Skeletal muscle satellite cell (primary cell): ENCODE results near the gene AP4B1. TPM values are rescaled to one million over a fixed set of nuclear protein-coding genes. Genes with fewer than 3 reads are reported as not detected.
"Not testable (repeated sequence)": the region's sequence is repeated elsewhere in the genome, so short reads cannot be mapped to it uniquely, and the experiment has no call there.

Experiments
- H3K27me3 ChIP-seq: 2 replicates; pipeline ENCODE4 v1.7.0; 2013; ENCODE audit warnings: low read length; ENCODE audit not compliant: control insufficient read depth, insufficient read depth
- H3K36me3 ChIP-seq: 2 replicates; pipeline ENCODE4 v1.7.0; 2013; ENCODE audit warnings: mild to moderate bottlenecking, control low read depth, low read length; ENCODE audit not compliant: insufficient read depth
- H3K4me1 ChIP-seq: 2 replicates; pipeline ENCODE4 v1.7.0; 2013; ENCODE audit warnings: low read length; ENCODE audit not compliant: control insufficient read depth, insufficient read depth
- H3K4me2 ChIP-seq: 2 replicates; pipeline ENCODE4 v1.7.0; 2013; ENCODE audit warnings: mild to moderate bottlenecking, low read length
- H3K4me3 ChIP-seq: 2 replicates; pipeline ENCODE4 v1.7.0; 2013; ENCODE audit warnings: low read length
- H3K9ac ChIP-seq: 2 replicates; pipeline ENCODE4 v1.7.0; 2013; ENCODE audit warnings: mild to moderate bottlenecking, low read depth, low read length, moderate library complexity
- H3K9me3 ChIP-seq: replicated peaks from 2 replicates; pipeline ENCODE4 v1.7.0; 2013; ENCODE audit warnings: mild to moderate bottlenecking, control low read depth, low read length
- total RNA-seq: library from RNA; depleted of rRNA; stranded (reverse); fragments of >200 nt; gene quantifications from 2 replicates; pipeline ENCODE4 v1.2.3, GENCODE V29; 2012; rRNA removed

Gene AP4B1
- total RNA-seq: 17.7 and 19.7 TPM in 2 replicates

DNA sequence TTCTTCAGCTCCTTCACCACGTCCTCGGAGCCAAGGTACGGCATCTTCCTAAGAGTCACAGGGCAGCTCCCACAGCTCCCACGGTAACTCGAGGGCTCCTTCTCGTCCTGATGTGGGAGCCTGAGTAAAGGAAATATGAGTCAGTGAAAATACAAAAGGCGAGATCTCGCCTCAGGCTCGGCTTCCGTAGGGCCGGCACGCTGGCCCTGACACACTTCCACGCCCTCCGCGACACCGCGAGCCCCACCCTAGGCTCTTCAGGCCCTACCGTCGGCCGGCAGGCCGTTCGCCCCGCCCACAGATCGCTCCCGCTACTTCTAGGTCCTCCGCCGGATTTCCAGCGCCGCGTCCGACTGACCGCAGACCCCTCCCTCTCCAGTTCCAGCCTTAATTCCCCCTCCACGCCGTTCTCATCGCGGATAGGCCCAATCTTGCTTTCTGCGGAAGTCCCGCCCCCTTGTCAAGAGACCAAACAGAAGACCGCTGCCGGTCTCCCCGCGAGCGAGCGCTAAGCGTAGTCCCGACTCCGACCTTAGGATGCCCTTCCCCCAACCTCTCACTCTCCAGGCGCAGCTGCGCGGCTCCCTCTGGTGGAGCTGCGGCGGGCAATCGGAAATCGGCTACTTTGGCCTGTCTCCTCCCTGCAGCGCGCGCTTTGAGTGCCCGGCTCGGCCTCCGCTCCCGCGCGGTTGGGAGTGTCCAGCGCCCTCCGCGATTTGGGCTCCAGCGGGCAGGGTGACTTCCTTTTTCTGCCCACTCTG is at the start of gene AP4B1, which contains the start of gene DCLRE1B:
Gene AP4B1, minus strand, starts transcription at position 126 of the 761 bp plus-strand sequence. Its CDS starts 82 bp downstream, at position 44.
Gene DCLRE1B, plus strand, starts transcription at position 653 of the 761 bp plus-strand sequence. CDS start 261 bp downstream, outside the sequence.
- Histone ChIP-seq H3K4me3 (peak within 1 kb of the TSS; percentile 80), H3K27me3 (no peaks in the 10 kb centered on the region), H3K9ac (peak within 1 kb of the TSS; percentile 94), H3K4me2 (peak within 1 kb of the TSS; percentile 89), H3K4me1 (peaks cover 10% of the 10 kb centered on the region), H3K9me3 (no peaks in the 10 kb centered on the region), H3K36me3 (peaks cover 13% of the 10 kb centered on the region)

- peaks cover 15% of the 10 kb centered on the region for H3K4me1 ChIP-seq
- H3K27me3 ChIP-seq: no peaks in the 10 kb centered on the region
- H3K4me2 ChIP-seq: no peak overlapping the region
- peaks cover 22% of the 10 kb centered on the region for H3K36me3 ChIP-seq
- H3K9me3 ChIP-seq: no peaks in the 10 kb centered on the region
- H3K9ac ChIP-seq: no peak overlapping the region
- no peak overlapping the region for H3K4me3 ChIP-seq
Measured at GRCh38 chr1:113951719-113952118, 47.1 kb upstream of the AP4B1 start.

- H3K36me3 ChIP-seq: peaks cover 17% of the 10 kb centered on the region
- H3K4me1 ChIP-seq: peaks cover 15% of the 10 kb centered on the region
- no peak overlapping the region for H3K4me2 ChIP-seq
- H3K27me3 ChIP-seq: no peaks in the 10 kb centered on the region
- no peaks in the 10 kb centered on the region for H3K9me3 ChIP-seq
- H3K4me3 ChIP-seq: no peak overlapping the region
- H3K9ac ChIP-seq: no peak overlapping the region
Measured at GRCh38 chr1:113950908-113951307, 46.3 kb upstream of the AP4B1 start.

GRCh38 chr1:113949007-113949406 is 44.4 kb upstream of the AP4B1 start:
- Histone ChIP-seq H3K9me3 (no peaks in the 10 kb centered on the region), H3K4me1 (peaks cover 15% of the 10 kb centered on the region), H3K9ac (no peak overlapping the region), H3K4me3 (no peak overlapping the region), H3K4me2 (no peak overlapping the region), H3K36me3 (peaks cover 9% of the 10 kb centered on the region), H3K27me3 (no peaks in the 10 kb centered on the region)

DNA sequence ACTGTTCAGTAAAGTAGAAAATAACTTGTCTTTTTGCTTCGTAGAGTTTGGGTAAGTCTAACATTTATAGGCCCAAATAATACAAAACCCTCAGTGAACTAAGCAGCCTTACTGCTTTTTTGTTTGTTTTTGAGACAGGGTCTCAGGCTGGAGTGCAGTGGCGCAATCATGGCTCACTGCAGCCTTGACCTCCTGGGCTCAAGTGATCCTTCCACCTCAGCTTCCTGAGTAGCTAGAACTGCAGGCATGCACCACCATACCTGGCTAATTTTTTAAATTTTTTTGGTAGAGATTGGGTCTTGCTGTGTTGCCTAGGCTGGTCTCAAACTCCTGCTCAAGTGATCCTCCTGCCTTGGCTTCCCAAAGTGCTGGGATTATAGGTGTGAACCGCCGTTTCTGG is 43.6 kb upstream of the AP4B1 start:
- H3K27me3 ChIP-seq, H3K9ac ChIP-seq, H3K4me3 ChIP-seq, H3K4me2 ChIP-seq, H3K9me3 ChIP-seq: not testable (repeated sequence)
- Histone ChIP-seq H3K36me3 (peaks cover 13% of the 10 kb centered on the region), H3K4me1 (peaks cover 15% of the 10 kb centered on the region)

GRCh38 chr1:113947388-113948107 is 42.9 kb upstream of the AP4B1 start:
- Histone ChIP-seq H3K36me3 (peaks cover 18% of the 10 kb centered on the region), H3K9ac (no peak overlapping the region), H3K9me3 (no peaks in the 10 kb centered on the region), H3K27me3 (no peaks in the 10 kb centered on the region), H3K4me3 (no peak overlapping the region), H3K4me1 (peaks cover 15% of the 10 kb centered on the region), H3K4me2 (no peak overlapping the region)

- Histone ChIP-seq H3K4me1 (peaks cover 15% of the 10 kb centered on the region), H3K4me3 (no peak overlapping the region), H3K9me3 (no peaks in the 10 kb centered on the region), H3K27me3 (no peaks in the 10 kb centered on the region), H3K9ac (no peak overlapping the region), H3K36me3 (peaks cover 18% of the 10 kb centered on the region), H3K4me2 (no peak overlapping the region)
Measured at GRCh38 chr1:113946678-113947387, 42.2 kb upstream of the AP4B1 start.

GRCh38 chr1:113946112-113946511 is 41.5 kb upstream of the AP4B1 start:
- peaks cover 22% of the 10 kb centered on the region for H3K36me3 ChIP-seq
- H3K9me3 ChIP-seq: no peaks in the 10 kb centered on the region
- no peaks in the 10 kb centered on the region for H3K27me3 ChIP-seq
- no peak overlapping the region for H3K4me2 ChIP-seq
- H3K4me3 ChIP-seq: no peak overlapping the region
- no peak overlapping the region for H3K9ac ChIP-seq
- H3K4me1 ChIP-seq: peaks cover 15% of the 10 kb centered on the region

GRCh38 chr1:113945329-113945728 is 40.7 kb upstream of the AP4B1 start:
- Histone ChIP-seq H3K4me2 (no peak overlapping the region), H3K4me3 (no peak overlapping the region), H3K27me3 (no peaks in the 10 kb centered on the region), H3K9ac (no peak overlapping the region), H3K36me3 (peaks cover 29% of the 10 kb centered on the region), H3K4me1 (peaks cover 15% of the 10 kb centered on the region), H3K9me3 (no peaks in the 10 kb centered on the region)

- Histone ChIP-seq H3K36me3 (peaks cover 31% of the 10 kb centered on the region), H3K4me1 (peaks cover 11% of the 10 kb centered on the region), H3K27me3 (no peaks in the 10 kb centered on the region), H3K4me2 (no peak overlapping the region), H3K9me3 (no peaks in the 10 kb centered on the region), H3K4me3 (no peak overlapping the region), H3K9ac (no peak overlapping the region)
Measured at GRCh38 chr1:113943028-113943811, 38.6 kb upstream of the AP4B1 start.

DNA sequence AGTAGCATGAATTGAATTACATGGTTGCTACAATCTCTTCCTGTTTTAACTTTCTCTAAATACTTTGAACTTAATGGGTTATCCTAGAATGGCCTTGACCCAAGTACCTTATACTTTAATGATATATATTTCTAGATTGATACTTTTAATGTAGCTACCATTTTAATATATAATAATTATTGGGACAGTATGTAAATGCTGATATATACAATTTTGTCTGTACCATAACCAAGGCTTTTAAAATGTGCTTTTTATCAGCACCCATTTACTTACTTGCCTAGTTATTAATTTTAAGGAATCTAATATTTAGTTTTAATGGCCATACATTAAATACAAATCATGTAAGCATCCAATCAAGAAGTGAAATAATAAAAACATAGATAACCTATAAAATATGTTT is 37.9 kb upstream of the AP4B1 start:
- Histone ChIP-seq H3K4me2 (no peak overlapping the region), H3K9me3 (no peaks in the 10 kb centered on the region), H3K27me3 (no peaks in the 10 kb centered on the region), H3K36me3 (peaks cover 31% of the 10 kb centered on the region), H3K9ac (no peak overlapping the region), H3K4me1 (peaks cover 11% of the 10 kb centered on the region), H3K4me3 (no peak overlapping the region)
